NCI-H1436 (cell line): ENCODE measurements around the gene SLC39A10.
"Not testable (repeated sequence)": the region's sequence is repeated elsewhere in the genome, so short reads cannot be mapped to it uniquely, and the experiment has no call there.

ENCODE experiments used
- DNase-seq: peaks from one replicate; lab custom pipeline; 2025; lab: John Stamatoyannopoulos, UW

The SLC39A10 gene

DNA sequence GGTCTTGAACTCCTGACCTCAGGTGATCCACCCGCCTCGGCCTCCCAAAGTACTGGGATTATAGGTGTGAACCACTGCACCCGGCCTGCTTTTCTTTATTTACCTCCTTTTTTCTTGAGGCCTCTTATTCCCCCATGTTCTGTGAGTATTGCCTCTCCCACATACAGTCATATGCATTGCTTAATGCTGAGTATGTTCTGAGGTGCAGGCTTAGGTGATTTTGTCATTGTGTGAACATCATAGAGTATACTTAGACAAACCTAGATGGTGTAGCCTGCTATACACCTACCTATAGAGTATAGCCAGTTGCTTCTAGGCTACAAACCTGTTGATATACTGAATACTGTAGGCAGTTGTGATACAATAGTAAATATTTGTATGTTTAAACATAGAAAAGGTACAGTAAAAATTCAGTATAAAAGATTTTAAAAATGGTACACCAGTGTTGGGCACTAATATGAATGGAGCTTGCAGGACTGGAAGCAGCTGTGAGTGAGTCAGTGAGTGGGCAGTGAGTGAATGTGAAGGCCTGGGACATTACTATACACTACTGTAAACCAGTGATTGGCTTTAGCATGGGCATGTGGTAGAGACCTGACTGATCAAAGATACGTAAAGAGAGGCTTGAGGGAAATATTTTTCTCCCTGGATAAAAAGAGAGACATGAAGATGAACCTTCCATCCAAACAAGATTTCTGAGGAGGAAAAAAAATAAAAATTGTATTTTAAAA is 17.6 kb downstream of the SLC39A10 start:
- no peak for DNase-seq

GRCh38 chr2:195675783-195676427 is 18.9 kb downstream of the SLC39A10 start:
- DNase-seq, result no peak

DNA sequence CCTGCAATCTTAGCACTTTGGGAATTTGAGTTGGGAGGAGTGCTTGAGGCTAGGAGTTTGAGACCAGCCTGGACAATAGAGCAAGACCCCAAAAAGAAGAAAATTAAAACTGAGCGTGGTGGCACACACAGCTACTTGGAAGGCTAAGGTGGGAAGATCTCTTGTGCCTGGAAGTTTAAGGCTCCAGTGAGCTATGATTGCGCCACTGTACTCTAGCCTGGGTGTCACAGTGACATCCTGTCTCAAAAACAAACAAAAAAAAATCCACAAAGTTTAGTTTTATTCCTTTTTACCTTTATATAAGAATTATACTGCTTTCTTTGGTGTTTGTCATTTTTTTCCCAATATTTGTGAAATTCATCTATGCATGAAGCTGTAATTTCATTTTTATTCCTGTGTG is 20.3 kb downstream of the SLC39A10 start:
- no peak for DNase-seq

GRCh38 chr2:195677884-195678283 is 20.9 kb downstream of the SLC39A10 start:
- DNase-seq, result no peak

GRCh38 chr2:195682077-195682476 is 25.1 kb downstream of the SLC39A10 start:
- no peak for DNase-seq

DNA sequence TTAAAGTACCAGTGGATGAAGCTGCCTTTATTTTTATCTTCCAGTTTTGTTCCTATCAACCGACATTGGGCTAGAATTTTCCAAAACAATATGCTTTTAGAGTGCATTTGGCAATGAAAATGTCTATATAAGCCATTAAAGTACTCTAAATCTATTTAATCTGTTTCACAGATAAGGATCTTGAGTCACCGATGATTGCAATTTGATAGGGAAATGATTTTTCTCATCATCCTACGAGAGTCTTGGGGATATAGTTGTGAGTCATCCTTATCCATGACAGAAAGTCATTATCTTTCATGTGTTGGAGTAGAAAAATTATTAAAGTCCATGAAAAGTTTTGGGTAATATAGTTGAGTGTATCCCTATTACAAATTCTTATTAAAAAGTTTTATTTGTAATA is 26.1 kb downstream of the SLC39A10 start:
- no peak for DNase-seq

DNA sequence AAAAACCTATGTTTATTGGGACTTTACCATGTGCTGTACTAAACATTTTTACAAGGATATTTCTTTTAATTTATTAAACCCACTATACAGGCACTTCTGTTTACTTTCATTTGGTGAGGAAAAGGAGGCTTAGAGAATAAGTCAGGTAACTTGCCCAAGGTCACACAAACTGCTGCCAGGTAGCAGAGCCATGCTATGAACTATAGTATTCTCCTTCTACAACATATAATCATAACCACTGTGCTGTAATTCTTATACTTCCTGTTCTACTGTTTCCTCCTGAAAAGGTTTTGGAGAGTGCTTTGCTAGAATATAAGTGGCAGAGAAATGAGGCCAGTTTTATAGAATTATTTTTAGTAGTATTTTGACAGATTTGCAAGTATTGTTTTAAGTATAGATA is 29.5 kb downstream of the SLC39A10 start:
- no peak for DNase-seq

GRCh38 chr2:195687320-195688086 is 30.5 kb downstream of the SLC39A10 start:
- DNase-seq, result no peak

GRCh38 chr2:195692531-195692930 is 35.5 kb downstream of the SLC39A10 start:
- DNase-seq, result not testable (repeated sequence)

DNA sequence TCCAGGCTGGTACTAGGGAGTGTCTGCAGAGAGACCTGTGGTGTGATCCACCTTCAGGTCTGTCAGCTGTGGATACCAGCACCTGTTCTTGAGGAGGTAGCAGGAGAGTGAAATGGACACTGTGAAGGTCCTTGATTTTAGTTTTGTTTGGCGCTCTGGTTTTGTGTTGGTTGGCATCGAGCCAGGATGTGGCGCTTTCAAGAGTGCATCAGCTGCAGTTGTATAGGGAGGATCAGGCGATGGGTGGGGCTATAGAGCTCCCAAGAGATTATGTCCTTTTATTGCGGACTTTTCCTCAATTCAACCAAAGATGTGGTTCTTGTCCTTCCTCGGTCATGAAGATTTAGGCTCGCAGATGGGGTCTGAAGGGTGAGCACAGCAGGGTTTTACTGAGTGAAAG is 37.5 kb downstream of the SLC39A10 start:
- DNase-seq, result peak; percentile 82

DNA sequence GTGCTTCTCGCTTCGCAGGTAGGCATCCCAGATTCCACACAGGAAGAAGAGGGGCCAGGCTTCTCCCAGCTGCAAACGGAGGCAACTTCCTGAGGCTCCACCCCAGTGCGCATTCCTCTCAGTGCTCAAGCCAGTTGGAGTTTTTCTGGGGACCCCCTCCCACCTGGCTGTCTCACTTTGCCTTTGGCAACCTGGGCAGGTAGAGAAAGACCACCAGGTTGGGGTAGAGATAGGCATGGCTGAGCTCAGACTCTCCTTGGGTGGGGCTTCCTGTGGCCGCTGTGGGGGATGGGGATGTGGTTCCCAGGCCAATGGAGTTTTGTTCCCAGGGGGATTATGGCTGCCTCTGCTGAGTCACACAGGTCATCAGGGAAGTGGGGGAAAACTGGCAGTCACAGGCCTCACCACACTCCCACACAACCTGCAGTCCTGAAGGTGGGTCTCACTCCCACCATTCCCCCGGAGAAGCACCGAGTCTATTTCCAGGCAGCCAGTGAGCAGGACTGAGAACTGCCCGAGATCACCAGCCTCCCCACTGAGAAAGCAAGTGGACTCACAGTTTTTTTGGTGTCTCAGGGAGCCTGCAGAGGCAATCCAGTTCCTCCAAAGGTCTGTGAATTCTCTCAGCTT is 38.1 kb downstream of the SLC39A10 start:
- DNase-seq, result peak; percentile 23

DNA sequence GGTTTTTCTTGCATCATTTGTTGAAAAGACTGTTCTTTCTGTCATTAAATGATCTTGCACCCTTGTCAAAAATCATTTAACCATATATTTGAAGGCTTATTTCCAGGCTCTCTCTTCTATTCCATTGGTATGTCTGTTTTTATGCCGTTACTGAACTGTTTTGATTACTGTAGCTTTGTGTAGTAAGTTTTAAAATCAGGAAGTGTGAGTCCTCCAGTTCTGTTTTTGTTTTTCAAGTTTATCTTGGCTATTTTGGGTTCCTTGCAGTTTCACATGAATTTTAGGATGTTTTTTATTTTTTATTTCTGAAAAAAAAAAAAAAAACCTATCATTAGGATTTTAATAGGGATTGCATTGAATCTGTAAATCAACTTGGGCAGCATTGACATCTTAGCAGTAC is 39.0 kb downstream of the SLC39A10 start:
- no peak for DNase-seq

DNA sequence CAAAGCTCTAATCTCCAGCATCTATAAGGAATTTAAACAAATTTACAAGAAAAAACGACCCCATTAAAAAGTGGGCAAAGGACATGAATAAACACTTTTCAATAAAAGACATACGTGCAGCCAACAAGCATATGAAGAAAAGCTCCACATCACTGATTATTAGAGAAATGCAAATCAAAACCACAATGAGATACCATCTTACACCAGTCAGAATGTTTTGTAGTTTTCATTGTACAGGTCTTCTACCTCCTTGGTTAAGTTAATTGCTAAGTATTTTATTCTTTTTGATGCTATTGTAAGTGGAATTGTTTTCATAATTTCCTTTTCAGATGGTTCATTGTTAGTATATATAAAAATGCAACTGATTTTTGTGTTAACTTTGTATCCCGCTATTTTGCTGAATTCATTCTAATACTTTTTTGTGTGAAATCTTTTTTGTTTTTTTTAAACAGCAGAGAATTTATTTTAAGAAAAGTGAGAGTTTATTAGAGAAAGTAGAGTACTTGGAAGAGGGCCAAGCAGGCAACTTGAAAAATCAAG is 40.7 kb downstream of the SLC39A10 start:
- DNase-seq, result no peak

GRCh38 chr2:195700480-195700879 is 43.5 kb downstream of the SLC39A10 start:
- DNase-seq, result no peak

- no peak for DNase-seq
Measured at GRCh38 chr2:195706161-195706900, 49.3 kb downstream of the SLC39A10 start.

DNA sequence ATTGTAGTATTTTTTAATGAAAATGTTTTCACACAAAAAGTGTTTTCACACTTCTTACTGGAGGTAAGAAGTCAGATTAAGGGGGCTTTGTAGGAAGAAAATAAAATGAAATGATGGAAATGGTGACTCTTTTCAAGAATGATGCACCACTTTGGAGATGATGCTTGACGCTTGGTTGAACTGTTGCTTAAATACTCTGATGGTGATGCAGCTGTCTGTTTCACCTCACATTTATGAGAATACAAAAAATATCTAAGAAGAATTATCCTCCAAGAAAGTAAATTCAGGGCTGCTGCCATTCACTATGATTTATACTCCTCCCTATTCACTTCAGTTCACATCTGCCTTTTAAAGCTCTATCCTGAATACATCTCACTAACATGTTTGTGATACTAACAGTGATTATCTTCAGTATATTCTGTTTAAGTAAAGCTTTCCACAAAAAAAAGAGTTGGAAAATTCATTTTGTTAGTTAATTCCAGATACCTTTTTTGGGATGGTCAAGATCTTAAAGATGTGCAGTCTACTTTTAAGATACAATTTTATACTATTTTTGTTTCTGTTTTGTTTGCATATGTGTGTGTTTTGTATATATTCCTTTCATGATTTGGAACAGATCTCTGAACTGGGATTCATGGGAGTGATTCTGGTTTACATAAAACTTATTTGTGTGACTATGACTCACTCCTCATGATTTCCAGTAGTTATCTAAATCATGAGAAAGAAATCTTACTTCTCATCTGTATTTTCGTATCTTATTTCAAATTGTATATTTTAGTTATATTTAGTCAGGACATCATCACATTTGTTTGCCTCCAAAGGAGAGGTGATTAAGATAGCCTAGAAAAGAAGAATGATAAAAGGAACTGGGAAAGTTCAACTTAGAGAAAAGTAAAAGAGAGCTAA is 53.1 kb downstream of the SLC39A10 start:
- no peak for DNase-seq

DNA sequence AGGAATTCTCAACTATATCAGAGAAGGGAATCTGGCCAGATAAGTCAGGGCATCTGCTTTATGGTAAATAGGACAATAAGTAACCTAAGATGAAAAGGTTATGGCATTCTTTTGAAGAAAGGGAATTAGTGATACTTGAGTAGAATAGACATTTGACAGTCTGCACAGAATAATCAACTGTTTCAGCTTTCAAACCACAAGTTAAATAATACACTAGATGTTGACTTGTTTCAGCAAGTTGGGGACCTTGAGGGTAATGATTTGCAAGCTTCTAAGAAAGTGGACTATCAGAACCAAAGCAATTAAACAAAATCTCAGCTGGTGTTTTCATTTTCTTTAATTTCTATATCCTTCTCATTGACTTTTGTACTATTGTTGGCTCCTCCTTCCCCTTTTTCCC is 54.5 kb downstream of the SLC39A10 start:
- DNase-seq, result no peak

- no peak for DNase-seq
Measured at GRCh38 chr2:195716466-195716865, 59.4 kb downstream of the SLC39A10 start.

- no peak for DNase-seq
Measured at GRCh38 chr2:195721042-195721441, 64.0 kb downstream of the SLC39A10 start.

GRCh38 chr2:195722075-195722474 is 65.0 kb downstream of the SLC39A10 start:
- DNase-seq, result no peak

DNA sequence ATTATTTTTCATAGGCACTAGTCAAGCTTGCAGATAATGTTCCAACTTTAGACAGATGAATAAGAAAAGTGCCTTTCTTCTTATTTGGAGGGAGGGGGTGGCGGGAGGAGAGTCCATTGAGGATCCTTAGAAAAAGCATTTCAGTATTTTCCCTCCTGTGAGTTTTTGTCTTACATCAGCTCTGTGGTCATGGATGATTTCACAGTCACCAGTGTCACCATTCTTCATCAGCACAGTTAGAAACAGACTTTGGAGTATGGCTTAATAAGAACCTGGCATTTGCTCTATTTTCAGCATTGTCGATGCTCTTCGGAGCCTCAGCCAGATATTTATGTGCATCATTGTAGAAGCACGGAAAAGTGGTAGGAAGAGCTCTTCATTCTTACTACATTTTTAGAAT is 70.1 kb downstream of the SLC39A10 start:
- no peak for DNase-seq
